NT2/D1 (cell line): Measurements from ENCODE around the gene C18orf32.

Experiments
- SUZ12 ChIP-seq: IDR thresholded peaks from 2 replicates; pipeline ENCODE4 v1.6.1; 2011; ENCODE audit not compliant: insufficient read length, insufficient read depth; ENCODE audit errors: extremely low read depth
- YY1 ChIP-seq: IDR thresholded peaks from 2 replicates; pipeline ENCODE4 v1.6.1; 2011; ENCODE audit not compliant: insufficient read length, insufficient read depth

- TF ChIP-seq SUZ12 (no peak), YY1 (no peak)
Observed at GRCh38 chr18:49486953-49487710, at the start of gene C18orf32.
